AG20443 (cell line): ENCODE data around the gene TMBIM1.
"Not testable (repeated sequence)": the region's sequence is repeated elsewhere in the genome, so short reads cannot be mapped to it uniquely, and the experiment has no call there.

Experiments used
- DNase-seq: peaks from one replicate; pipeline ENCODE4 v3.0.0; 2012; ENCODE audit warnings: low spot score, mixed read lengths

Gene TMBIM1

GRCh38 chr2:218291318-218292047 is 820 bp downstream of the TMBIM1 start:
- DNase-seq, result peak; percentile 33

- no peak for DNase-seq
These were observed 1.7 kb downstream of the TMBIM1 start for GRCh38 chr2:218290316-218291261.

- DNase-seq, result peak; percentile 54
These were observed 2.5 kb downstream of the TMBIM1 start for GRCh38 chr2:218289639-218290315.

GRCh38 chr2:218286570-218287459 is 5.5 kb downstream of the TMBIM1 start:
- peak; percentile 91 for DNase-seq

GRCh38 chr2:218285604-218286003 is 6.7 kb downstream of the TMBIM1 start:
- peak; percentile 58 for DNase-seq

- DNase-seq, result peak; percentile 83
These were observed 8.0 kb downstream of the TMBIM1 start for GRCh38 chr2:218284106-218284811.

GRCh38 chr2:218282173-218282991 is 9.9 kb downstream of the TMBIM1 start:
- peak; percentile 64 for DNase-seq

- DNase-seq, result no peak
These were observed 10.9 kb downstream of the TMBIM1 start for GRCh38 chr2:218281449-218281848.

- no peak for DNase-seq
These were observed 11.9 kb downstream of the TMBIM1 start for GRCh38 chr2:218280260-218280870.

GRCh38 chr2:218278531-218279360 is 13.6 kb downstream of the TMBIM1 start:
- DNase-seq, result no peak

- no peak for DNase-seq
These were observed 14.4 kb downstream of the TMBIM1 start for GRCh38 chr2:218277921-218278320.

GRCh38 chr2:218276986-218277755 is 15.1 kb downstream of the TMBIM1 start:
- DNase-seq, result no peak

- no peak for DNase-seq
These were observed 16.8 kb downstream of the TMBIM1 start for GRCh38 chr2:218275371-218276072.

- DNase-seq, result no peak
These were observed 17.7 kb downstream of the TMBIM1 start for GRCh38 chr2:218274586-218274985.

- no peak for DNase-seq
These were observed 18.4 kb downstream of the TMBIM1 start for GRCh38 chr2:218273908-218274249.

GRCh38 chr2:218273214-218273907 is 18.9 kb downstream of the TMBIM1 start:
- not testable (repeated sequence) for DNase-seq
